Coronary artery (tissue), 2 donors: ENCODE measurements around the gene UBE2V1.

Source experiments
- DNase-seq: peaks from one replicate; pipeline ENCODE4 v3.0.0-alpha.2; 2017; ENCODE audit warnings: low spot score
- H3K27ac ChIP-seq, 2 donors: fragments of 200-600 bp; sonication (generic); one replicate each; pipeline ENCODE4 v1.5.1; 2016 to 2019
- H3K4me3 ChIP-seq: fragments of 200-600 bp; sonication (generic); 2 replicates; pipeline ENCODE4 v1.5.1; 2016; ENCODE audit warnings: mild to moderate bottlenecking, moderate library complexity
- TF ChIP-seq, protein P1 (sequence below): fragments of 200-600 bp; sonication (generic); IDR thresholded peaks from one replicate; pipeline ENCODE4 v1.5.1; 2019; ENCODE audit warnings: antibody characterized with exemption

The UBE2V1 gene

GRCh38 chr20:50149481-50150254 is 36.7 kb upstream of the UBE2V1 start:
- TF ChIP-seq, protein P1, sequence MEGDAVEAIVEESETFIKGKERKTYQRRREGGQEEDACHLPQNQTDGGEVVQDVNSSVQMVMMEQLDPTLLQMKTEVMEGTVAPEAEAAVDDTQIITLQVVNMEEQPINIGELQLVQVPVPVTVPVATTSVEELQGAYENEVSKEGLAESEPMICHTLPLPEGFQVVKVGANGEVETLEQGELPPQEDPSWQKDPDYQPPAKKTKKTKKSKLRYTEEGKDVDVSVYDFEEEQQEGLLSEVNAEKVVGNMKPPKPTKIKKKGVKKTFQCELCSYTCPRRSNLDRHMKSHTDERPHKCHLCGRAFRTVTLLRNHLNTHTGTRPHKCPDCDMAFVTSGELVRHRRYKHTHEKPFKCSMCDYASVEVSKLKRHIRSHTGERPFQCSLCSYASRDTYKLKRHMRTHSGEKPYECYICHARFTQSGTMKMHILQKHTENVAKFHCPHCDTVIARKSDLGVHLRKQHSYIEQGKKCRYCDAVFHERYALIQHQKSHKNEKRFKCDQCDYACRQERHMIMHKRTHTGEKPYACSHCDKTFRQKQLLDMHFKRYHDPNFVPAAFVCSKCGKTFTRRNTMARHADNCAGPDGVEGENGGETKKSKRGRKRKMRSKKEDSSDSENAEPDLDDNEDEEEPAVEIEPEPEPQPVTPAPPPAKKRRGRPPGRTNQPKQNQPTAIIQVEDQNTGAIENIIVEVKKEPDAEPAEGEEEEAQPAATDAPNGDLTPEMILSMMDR: no peak
- no peak overlapping the region for H3K27ac ChIP-seq
- no peak for DNase-seq
- H3K4me3 ChIP-seq: no peak overlapping the region

DNA sequence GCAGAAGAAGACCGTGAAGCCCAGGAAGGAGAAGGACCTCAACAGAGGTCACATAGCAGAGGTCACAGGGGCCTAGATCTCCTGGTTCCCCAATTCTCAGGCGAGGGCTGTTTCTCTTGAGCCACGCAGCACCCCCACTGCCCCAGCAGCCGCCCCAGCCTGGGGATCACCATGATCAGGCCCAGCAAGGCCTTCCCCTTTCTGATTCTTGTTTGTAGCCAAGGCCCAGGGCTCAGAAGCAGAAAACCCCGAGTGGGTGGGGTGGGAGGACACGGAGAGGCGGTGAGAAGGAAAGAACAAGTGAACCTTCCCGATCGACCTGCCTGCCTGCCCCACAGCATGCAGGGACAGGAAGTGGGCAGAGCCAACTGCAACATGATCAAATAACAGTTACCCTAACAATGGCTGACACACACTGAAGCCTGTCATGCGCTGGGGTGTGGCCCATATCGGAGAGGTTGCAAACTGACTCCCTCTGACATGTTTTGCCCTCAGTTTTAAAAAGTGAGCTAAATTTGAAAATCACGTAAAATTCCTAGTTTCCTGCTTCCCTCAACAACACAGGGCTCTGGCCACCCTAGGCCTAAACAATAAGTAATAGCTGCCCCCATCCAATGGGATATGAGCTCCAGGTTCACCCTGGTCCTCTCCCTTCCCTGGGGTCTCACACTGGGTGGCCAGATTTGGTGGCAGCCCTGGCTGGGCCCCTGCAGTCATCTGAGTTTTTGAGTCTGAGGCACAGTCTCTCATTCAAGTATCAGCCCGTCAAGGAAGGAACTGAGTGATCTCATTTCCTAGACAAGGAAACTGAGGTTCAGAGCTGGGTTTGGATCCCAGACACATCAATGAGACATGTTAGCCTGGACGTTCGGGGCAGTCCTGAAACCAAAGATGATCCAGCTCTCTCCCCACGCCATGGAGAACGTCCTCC is 34.0 kb upstream of the UBE2V1 start:
- no peak overlapping the region for H3K4me3 ChIP-seq
- H3K27ac ChIP-seq: peak overlapping the region; percentile 21 to 75
- DNase-seq: no peak
- TF ChIP-seq, protein P1: no peak

DNA sequence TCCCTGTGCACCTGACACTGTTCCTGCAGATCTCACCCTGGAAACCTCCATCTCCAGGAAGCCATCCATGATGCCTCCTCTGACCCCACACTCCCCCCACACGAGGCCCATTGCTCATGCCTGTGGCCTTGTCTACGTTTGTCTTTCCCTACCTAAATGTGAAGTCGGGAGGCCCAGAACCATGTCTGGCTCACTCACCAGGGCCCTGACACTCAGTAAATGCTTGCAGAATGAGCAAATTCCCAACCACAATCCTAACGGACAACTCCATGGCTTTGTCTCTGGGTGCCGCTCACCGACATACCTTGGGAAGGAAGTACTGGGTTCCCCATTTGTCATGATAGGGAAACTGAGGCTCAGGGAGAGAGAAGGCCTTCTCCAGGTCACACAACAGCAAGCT is 33.3 kb upstream of the UBE2V1 start:
- Histone ChIP-seq H3K27ac (peak overlapping the region; percentile 21 to 75), H3K4me3 (no peak overlapping the region)
- TF ChIP-seq, protein P1: no peak
- DNase-seq: no peak

DNA sequence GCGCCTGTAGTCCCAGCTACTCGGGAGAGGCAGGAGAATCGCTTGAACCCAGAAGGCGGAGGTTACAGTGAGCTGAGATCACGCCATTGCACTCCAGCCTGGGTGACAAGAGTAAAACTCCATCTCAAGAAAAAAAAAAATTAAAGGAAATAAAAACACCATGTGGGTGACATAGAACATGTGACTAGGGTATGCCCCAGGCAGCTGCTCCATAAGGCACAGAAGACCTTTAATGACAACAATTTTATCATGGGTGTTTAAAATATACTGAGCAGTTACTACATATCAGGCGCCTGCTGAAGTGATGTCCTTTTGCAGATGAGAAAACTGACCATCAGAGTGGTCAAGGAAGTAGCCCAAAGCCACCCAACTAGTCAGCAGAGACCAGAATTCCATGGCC is 32.6 kb upstream of the UBE2V1 start:
- no peak overlapping the region for H3K27ac ChIP-seq
- DNase-seq: no peak
- no peak overlapping the region for H3K4me3 ChIP-seq
- TF ChIP-seq, protein P1: no peak

- TF ChIP-seq, protein P1: no peak
- H3K4me3 ChIP-seq: no peak overlapping the region
- DNase-seq: no peak
- peak overlapping the region in 1 of 2 donors; percentile 60 for H3K27ac ChIP-seq
These were observed 31.4 kb upstream of the UBE2V1 start for GRCh38 chr20:50144362-50144761.

- no peak overlapping the region for H3K27ac ChIP-seq
- DNase-seq: no peak
- TF ChIP-seq, protein P1: no peak
These were observed 29.9 kb upstream of the UBE2V1 start for GRCh38 chr20:50142812-50143211.

More at GRCh38 chr20:50142812-50143211, 29.9 kb upstream of the UBE2V1 start:
- no peak overlapping the region for H3K4me3 ChIP-seq
